Astrocyte of the cerebellum (primary cell): ENCODE results near the gene LY6G6F.

ENCODE experiments used
- DNase-seq: peaks from one replicate; pipeline ENCODE4 v3.0.0-alpha.2; 2011; ENCODE audit warnings: low read depth
- H3K4me3 ChIP-seq: 2 replicates; pipeline ENCODE4 v1.5.1; 2011; ENCODE audit warnings: mild to moderate bottlenecking, low read depth, low read length, moderate library complexity
- CTCF ChIP-seq: IDR thresholded peaks from 2 replicates; pipeline ENCODE4 v1.5.1; 2012; ENCODE audit warnings: low read length, low read depth, moderate library complexity, mild to moderate bottlenecking; ENCODE audit errors: missing control alignments
- in situ Hi-C: cut with HindIII; loops from 2 replicates; pipeline ENCODE4 v1.10.0; 2017; ENCODE audit warnings: low sequenced_read_pairs

The LY6G6F gene

GRCh38 chr6:31706599-31706998, at the start of gene LY6G6F:
LY6G6F (plus strand) TSS chr6:31706866; CDS start chr6:31706907, 41 bp downstream.
- no peak within 1 kb of the TSS for H3K4me3 ChIP-seq
- in situ Hi-C loops: no loop called here
- no peak for TF ChIP-seq CTCF
- DNase-seq: no peak

- DNase-seq: no peak
- H3K4me3 ChIP-seq: no peak overlapping the region
- in situ Hi-C loops: no loop called here
- no peak for TF ChIP-seq CTCF
Observed at GRCh38 chr6:31657406-31658157, 49.1 kb upstream of the LY6G6F start.

GRCh38 chr6:31658158-31658688, 48.4 kb upstream of the LY6G6F start:
- no peak for DNase-seq
- no peak for TF ChIP-seq CTCF
- no peak overlapping the region for H3K4me3 ChIP-seq
- in situ Hi-C loops: no loop called here

GRCh38 chr6:31658983-31659648, 47.5 kb upstream of the LY6G6F start:
- no peak for DNase-seq
- in situ Hi-C loops: no loop called here
- TF ChIP-seq CTCF: no peak
- peak overlapping the region; percentile 87 for H3K4me3 ChIP-seq

GRCh38 chr6:31659649-31660380, 46.9 kb upstream of the LY6G6F start:
- peak overlapping the region; percentile 87 for H3K4me3 ChIP-seq
- in situ Hi-C loops: no loop called here
- no peak for DNase-seq
- TF ChIP-seq CTCF: no peak
